HG02763 (cell line): ENCODE results near the gene REEP1.
A peak's percentile ranks its signal among the peaks of the same experiment; 100 is the strongest.
"Not testable (repeated sequence)": the region's sequence is repeated elsewhere in the genome, so short reads cannot be mapped to it uniquely, and the experiment has no call there.

ENCODE experiments used
- ATAC-seq: cut with Tn5 transposase; IDR thresholded peaks from one replicate; pipeline ENCODE4 v1.9.1; 2021; ENCODE audit warnings: mild to moderate bottlenecking, moderate library complexity; ENCODE audit not compliant: unreplicated experiment

Gene REEP1

DNA sequence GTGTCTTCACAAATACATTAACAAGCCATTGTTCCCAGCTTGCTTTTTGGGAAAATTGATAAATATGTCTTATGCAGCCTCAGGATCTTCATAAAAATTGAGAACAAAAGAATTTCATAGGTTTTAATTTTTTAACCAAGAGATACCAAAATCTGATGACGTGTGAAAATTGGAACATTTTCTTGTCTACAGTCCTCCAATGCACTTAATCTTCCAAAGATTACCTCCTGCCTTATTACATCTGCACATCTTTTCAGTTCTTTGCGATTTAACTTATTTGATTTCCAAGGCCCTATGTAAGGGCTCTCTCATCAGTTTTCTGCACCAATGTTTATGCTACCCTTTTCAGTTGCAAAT is 135.1 kb downstream of the REEP1 start:
- ATAC-seq, result no peak

- ATAC-seq, result no peak
Observed at GRCh38 chr2:86201671-86202335, 135.6 kb downstream of the REEP1 start.

- ATAC-seq, result not testable (repeated sequence)
Observed at GRCh38 chr2:86200564-86200963, 136.9 kb downstream of the REEP1 start.

GRCh38 chr2:86199834-86200177 is 137.6 kb downstream of the REEP1 start:
- ATAC-seq, result no peak

DNA sequence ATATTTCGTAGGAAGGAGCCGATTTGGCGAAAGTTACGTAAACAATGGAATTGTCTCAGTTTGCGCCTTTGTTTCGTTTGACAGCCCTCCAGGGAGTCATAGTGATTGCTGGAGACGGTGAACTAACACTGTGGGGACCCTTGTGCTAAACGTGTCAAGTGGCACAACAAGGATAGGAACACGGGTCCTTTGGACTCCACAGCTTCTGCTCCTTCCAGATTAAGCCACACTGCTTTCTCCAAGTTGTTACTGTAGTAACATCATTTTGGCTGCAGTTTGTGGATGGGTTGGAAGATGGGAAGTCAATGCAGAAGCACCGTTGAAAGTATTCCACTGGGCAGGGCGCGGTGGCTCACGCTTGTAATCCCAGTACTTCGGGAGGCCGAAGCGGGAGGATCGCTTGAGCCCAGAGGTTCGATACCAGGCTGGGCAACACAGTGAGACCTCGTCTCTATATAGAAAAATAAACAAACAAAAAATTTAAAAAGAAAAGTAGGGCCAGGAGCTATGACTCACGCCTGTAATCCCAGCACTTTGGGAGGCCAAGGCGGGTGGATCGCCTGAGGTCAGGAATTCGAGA is 141.5 kb downstream of the REEP1 start:
- no peak for ATAC-seq

DNA sequence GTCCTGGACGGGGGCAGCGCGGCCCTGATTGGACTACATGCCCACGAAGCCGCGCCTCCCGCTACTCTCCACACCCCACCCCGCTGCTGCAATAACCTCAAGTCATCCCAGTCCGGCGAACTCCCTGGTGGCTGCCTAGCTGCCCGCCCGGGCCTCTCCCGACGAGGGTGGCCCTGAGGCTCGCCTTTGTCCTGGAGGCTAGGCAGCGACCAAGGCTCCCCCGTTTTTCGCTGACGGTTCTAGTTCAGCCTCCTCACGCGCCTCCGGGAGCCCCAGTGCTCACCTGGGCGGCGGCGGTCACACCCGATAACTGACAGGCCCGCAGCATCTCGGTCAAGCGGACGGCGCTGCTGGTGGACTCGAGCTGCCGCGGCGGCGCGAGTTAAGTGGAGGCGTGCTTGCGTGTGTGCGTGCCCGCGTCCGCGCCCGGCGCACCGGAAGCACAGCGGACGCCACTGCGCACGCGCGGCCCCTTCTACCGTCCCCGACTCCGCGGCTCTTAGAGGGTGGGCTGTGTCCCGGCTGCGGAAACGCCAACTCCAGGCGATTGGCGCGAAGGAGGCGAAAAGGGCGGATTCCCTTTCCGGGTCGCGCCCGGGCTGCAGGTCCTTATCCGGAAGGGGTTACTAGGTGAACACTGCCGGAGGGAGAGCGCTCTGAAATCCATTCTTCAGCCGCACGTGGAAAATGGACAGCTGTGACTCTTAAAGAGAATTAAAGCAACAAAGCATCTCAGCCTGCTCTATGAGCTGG is 142.2 kb downstream of the REEP1 start, which contains the start of gene IMMT:
Gene IMMT (minus strand): TSS at position 408 of the 753 bp plus-strand sequence. CDS start 80 bp downstream, at position 328.
- ATAC-seq, result peak; percentile 83

GRCh38 chr2:86194751-86195054 is 142.7 kb downstream of the REEP1 start:
- ATAC-seq, result no peak

GRCh38 chr2:86193901-86194567 is 143.4 kb downstream of the REEP1 start:
- no peak for ATAC-seq

DNA sequence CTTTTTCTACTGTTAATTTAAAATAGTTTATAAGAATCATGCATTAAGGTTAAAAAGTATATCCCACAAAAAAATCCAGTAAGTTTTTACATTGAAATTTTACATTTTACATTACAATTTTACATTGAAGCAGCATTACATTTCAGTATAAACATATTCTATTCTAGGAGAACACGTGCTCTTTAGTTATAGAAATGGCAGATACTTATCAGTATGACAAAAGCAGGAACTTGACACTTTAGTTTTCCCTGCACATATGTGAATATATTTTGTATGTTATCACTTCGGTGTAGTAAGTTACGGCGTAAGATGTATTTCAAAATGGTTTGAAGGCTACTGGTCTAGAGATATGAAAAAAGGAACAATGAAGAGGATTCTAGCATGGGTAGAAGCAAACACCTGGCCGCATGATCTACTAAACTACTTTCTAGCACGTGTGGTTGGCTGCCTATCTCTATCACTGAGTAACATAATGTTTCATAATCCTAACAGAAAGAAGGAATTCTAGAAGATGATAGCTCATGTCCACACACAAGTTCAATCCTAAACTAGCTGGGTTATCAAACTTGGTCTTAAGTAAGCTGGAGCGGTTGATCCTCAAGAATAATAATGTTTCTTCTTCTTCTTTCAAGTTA is 147.5 kb downstream of the REEP1 start:
- no peak for ATAC-seq

DNA sequence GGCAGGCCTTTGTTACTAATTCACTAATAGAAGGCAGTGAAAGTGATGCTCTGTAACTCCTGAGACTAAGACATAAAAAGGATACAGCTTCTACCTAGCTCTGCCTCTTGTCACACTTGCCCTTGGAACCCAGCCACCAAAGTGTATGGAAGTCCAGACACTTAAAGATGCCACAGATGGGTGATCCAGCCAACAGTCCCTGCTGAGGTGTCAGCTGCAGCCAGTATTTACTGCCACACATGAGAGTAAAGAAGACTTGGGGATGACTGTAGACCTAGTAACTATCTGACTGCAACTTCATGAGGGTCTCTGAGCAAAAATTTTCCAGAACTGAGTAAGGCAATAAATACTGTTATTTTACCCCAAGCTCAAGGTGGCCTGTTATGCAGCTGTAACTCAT is 151.0 kb downstream of the REEP1 start:
- ATAC-seq, result no peak

- no peak for ATAC-seq
Observed at GRCh38 chr2:86185517-86186212, 151.8 kb downstream of the REEP1 start.

GRCh38 chr2:86176597-86176996 is 160.8 kb downstream of the REEP1 start:
- no peak for ATAC-seq

GRCh38 chr2:86175828-86176227 is 161.6 kb downstream of the REEP1 start:
- no peak for ATAC-seq

GRCh38 chr2:86174445-86174844 is 163.0 kb downstream of the REEP1 start:
- no peak for ATAC-seq

DNA sequence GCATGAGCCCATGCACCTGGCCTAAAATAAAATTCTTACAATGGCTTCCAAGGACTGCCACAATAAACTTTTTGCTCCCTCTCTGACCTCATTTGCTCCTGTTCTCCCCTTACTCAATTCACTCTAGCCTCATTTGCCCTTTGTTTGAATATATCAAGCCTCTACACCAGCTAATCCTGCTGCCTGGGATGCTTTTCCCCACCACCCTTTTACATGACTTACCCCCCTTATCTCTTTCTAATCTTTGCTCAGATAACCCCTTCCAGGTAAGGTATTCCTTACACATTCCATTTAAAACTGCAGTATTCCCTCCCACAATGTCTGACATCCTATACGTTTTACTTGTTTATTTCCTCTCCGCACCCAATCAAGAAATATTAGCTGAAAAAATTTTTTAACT is 164.8 kb downstream of the REEP1 start:
- no peak for ATAC-seq

GRCh38 chr2:86171295-86171694 is 166.1 kb downstream of the REEP1 start:
- ATAC-seq, result no peak

GRCh38 chr2:86170449-86170848 is 167.0 kb downstream of the REEP1 start:
- ATAC-seq, result no peak
